Neural cell (in vitro differentiated cells): Measurements from ENCODE around the gene KNG1. TPM values are rescaled to one million over a fixed set of nuclear protein-coding genes. Genes with fewer than 3 reads are reported as not detected.

ENCODE experiments used
- H2AFZ ChIP-seq: fragments of 200-600, 300-800 bp; sonication (generic), shearing (Covaris generic); 2 replicates; pipeline ENCODE4 v1.6.0; 2014; ENCODE audit warnings: low read depth, mild to moderate bottlenecking, antibody characterized with exemption, low read length, moderate library complexity
- H3F3A ChIP-seq: fragments of 200-600 bp; shearing (Covaris generic); 2 replicates; pipeline ENCODE4 v1.6.1; 2016; ENCODE audit warnings: mild to moderate bottlenecking, moderate library complexity, mixed read lengths, antibody characterized with exemption, low read length; ENCODE audit not compliant: insufficient read depth, poor library complexity, severe bottlenecking
- H3K27ac ChIP-seq: fragments of 200-600, 300-800 bp; sonication (generic), shearing (Covaris generic); 2 replicates; pipeline ENCODE4 v1.5.1; 2014; ENCODE audit warnings: mild to moderate bottlenecking, low read length, moderate library complexity
- H3K27me3 ChIP-seq: fragments of 300-800, 200-600 bp; sonication (generic), shearing (Covaris generic); 2 replicates; pipeline ENCODE4 v1.6.0; 2014; ENCODE audit warnings: mild to moderate bottlenecking, low read depth, low read length, moderate library complexity; ENCODE audit not compliant: insufficient read depth
- H3K36me3 ChIP-seq: fragments of 300-800, 200-600 bp; sonication (generic), shearing (Covaris generic); 2 replicates; pipeline ENCODE4 v1.5.1; 2014; ENCODE audit warnings: mild to moderate bottlenecking, antibody characterized with exemption, low read length, moderate library complexity; ENCODE audit not compliant: insufficient read depth
- H3K4me2 ChIP-seq: fragments of 300-800, 200-600 bp; sonication (generic), shearing (Covaris generic); 2 replicates; pipeline ENCODE4 v1.6.0; 2014; ENCODE audit warnings: mild to moderate bottlenecking, low read length
- H3K4me3 ChIP-seq: fragments of 300-800, 200-600 bp; sonication (generic), shearing (Covaris generic); 2 replicates; pipeline ENCODE4 v1.5.1; 2014; ENCODE audit warnings: mild to moderate bottlenecking, low read length, moderate library complexity
- H3K79me2 ChIP-seq: fragments of 200-600 bp; shearing (Covaris generic); replicated peaks from 2 replicates; pipeline ENCODE4 v1.6.0; 2014; ENCODE audit warnings: mild to moderate bottlenecking, low read length, moderate library complexity; ENCODE audit not compliant: insufficient read depth
- H3K9ac ChIP-seq: fragments of 300-800, 200-600 bp; sonication (generic), shearing (Covaris generic); 2 replicates; pipeline ENCODE4 v1.6.1; 2016; ENCODE audit warnings: mild to moderate bottlenecking, low read length, mixed read lengths
- H3K9me2 ChIP-seq: fragments of 200-600 bp; shearing (Covaris generic); 2 replicates; pipeline ENCODE4 v1.6.1; 2016; ENCODE audit warnings: mild to moderate bottlenecking, low read length, mixed read lengths; ENCODE audit not compliant: insufficient read depth
- H3K9me3 ChIP-seq: fragments of 200-600, 300-800 bp; sonication (generic), shearing (Covaris generic); 2 replicates; pipeline ENCODE4 v1.6.1; 2016; ENCODE audit warnings: mild to moderate bottlenecking, mixed run types, low read length, moderate library complexity, mixed read lengths
- H4K20me1 ChIP-seq: fragments of 200-600 bp; shearing (Covaris generic); 2 replicates; pipeline ENCODE4 v1.6.1; 2016; ENCODE audit warnings: mild to moderate bottlenecking, mixed run types; ENCODE audit not compliant: insufficient read depth
- EP300 ChIP-seq: fragments of 450-650 bp; conservative IDR thresholded peaks from 2 replicates; pipeline ENCODE4 v1.6.1; 2014; ENCODE audit warnings: antibody characterized with exemption, mild to moderate bottlenecking, moderate library complexity; ENCODE audit not compliant: poor library complexity, severe bottlenecking
- EZH2 ChIP-seq: fragments of 200-600, 300-800 bp; shearing (Covaris generic), sonication (generic); IDR thresholded peaks from 2 replicates; pipeline ENCODE4 v1.6.1; 2014; ENCODE audit warnings: antibody characterized with exemption, low read length, borderline replicate concordance, mild to moderate bottlenecking; ENCODE audit not compliant: insufficient read depth, poor library complexity, severe bottlenecking
- MXI1 ChIP-seq: fragments of 450-650 bp; conservative IDR thresholded peaks from 2 replicates; pipeline ENCODE4 v1.6.1; 2014; ENCODE audit warnings: antibody characterized with exemption, mild to moderate bottlenecking; ENCODE audit not compliant: poor library complexity, severe bottlenecking
- POLR2AphosphoS5 ChIP-seq: IDR thresholded peaks from 2 replicates; pipeline ENCODE4 v1.6.1; 2012
- RAD21 ChIP-seq: fragments of 450-650 bp; conservative IDR thresholded peaks from 2 replicates; pipeline ENCODE4 v1.6.1; 2014; ENCODE audit warnings: antibody characterized with exemption, mild to moderate bottlenecking, moderate library complexity
- SMC3 ChIP-seq: fragments of 450-650 bp; conservative IDR thresholded peaks from 2 replicates; pipeline ENCODE4 v1.6.1; 2014; ENCODE audit warnings: antibody characterized with exemption, mild to moderate bottlenecking, moderate library complexity; ENCODE audit not compliant: poor library complexity
- TAF1 ChIP-seq: IDR thresholded peaks from 2 replicates; pipeline ENCODE4 v1.6.1; 2012; ENCODE audit warnings: low read depth
- polyA minus RNA-seq: library from RNA; depleted of rRNA, polyadenylated mRNA; stranded (reverse); fragments of >200 nt; gene quantifications from 2 replicates; pipeline ENCODE4 v1.2.3, GENCODE V29; 2014
- polyA plus RNA-seq: library from polyadenylated mRNA; depleted of rRNA; stranded (reverse); fragments of >200 nt; gene quantifications from 2 replicates; pipeline ENCODE4 v1.2.3, GENCODE V29; 2014
- TF ChIP-seq, protein P1 (sequence below): fragments of 450-650 bp; IDR thresholded peaks from 2 replicates; pipeline ENCODE4 v1.5.1; 2014; ENCODE audit warnings: antibody characterized with exemption, mild to moderate bottlenecking, moderate library complexity; ENCODE audit not compliant: poor library complexity, severe bottlenecking
- TF ChIP-seq, protein P2 (sequence below): IDR thresholded peaks from 2 replicates; pipeline ENCODE4 v1.6.1; 2012; ENCODE audit warnings: borderline replicate concordance

KNG1 gene
- polyA plus RNA-seq (not detected in 2 replicates), polyA minus RNA-seq (not detected in 2 replicates)

DNA sequence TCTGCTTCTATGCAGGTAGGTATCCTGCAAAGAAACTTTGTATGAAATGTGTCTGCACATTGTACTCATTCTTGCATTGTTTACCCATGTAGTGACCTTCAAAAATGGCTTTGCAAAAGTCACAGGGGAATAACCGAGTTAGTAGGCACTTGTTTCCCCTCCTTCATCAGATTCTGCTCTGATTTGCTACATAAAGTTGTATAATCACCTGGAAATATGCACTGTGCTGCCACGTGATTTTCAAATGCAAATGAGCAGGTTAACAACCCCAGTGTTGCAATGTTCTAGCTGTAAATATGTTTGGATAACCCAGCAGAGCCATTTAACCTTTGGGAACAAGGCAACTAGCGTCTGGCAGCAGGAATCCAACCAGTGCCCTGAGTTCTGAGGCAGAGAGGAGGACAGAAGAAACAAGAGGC, at the start of gene KNG1:
Gene KNG1 (plus strand): TSS at position 321 of the 419 bp plus-strand sequence. CDS start 184 bp downstream, outside the sequence.
- no peaks in the 10 kb centered on the region for H3K79me2 ChIP-seq
- no peak within 1 kb of the TSS for H3K4me2 ChIP-seq
- no peak within 1 kb of the TSS for H2AFZ ChIP-seq
- H4K20me1 ChIP-seq = no peaks in the 10 kb centered on the region
- no peaks in the 10 kb centered on the region for H3K36me3 ChIP-seq
- H3F3A ChIP-seq = no peaks in the 10 kb centered on the region
- no peaks in the 10 kb centered on the region for H3K27me3 ChIP-seq
- TF ChIP-seq TAF1 (no peak), RAD21 (no peak), EP300 (no peak), MXI1 (no peak), POLR2AphosphoS5 (no peak), SMC3 (no peak), EZH2 (no peak)
- TF ChIP-seq, protein P1, sequence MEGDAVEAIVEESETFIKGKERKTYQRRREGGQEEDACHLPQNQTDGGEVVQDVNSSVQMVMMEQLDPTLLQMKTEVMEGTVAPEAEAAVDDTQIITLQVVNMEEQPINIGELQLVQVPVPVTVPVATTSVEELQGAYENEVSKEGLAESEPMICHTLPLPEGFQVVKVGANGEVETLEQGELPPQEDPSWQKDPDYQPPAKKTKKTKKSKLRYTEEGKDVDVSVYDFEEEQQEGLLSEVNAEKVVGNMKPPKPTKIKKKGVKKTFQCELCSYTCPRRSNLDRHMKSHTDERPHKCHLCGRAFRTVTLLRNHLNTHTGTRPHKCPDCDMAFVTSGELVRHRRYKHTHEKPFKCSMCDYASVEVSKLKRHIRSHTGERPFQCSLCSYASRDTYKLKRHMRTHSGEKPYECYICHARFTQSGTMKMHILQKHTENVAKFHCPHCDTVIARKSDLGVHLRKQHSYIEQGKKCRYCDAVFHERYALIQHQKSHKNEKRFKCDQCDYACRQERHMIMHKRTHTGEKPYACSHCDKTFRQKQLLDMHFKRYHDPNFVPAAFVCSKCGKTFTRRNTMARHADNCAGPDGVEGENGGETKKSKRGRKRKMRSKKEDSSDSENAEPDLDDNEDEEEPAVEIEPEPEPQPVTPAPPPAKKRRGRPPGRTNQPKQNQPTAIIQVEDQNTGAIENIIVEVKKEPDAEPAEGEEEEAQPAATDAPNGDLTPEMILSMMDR = no peak
- no peak within 1 kb of the TSS for H3K9ac ChIP-seq
- H3K27ac ChIP-seq = no peak within 1 kb of the TSS
- no peak within 1 kb of the TSS for H3K4me3 ChIP-seq
- H3K9me3 ChIP-seq = no peaks in the 10 kb centered on the region
- no peaks in the 10 kb centered on the region for H3K9me2 ChIP-seq

DNA sequence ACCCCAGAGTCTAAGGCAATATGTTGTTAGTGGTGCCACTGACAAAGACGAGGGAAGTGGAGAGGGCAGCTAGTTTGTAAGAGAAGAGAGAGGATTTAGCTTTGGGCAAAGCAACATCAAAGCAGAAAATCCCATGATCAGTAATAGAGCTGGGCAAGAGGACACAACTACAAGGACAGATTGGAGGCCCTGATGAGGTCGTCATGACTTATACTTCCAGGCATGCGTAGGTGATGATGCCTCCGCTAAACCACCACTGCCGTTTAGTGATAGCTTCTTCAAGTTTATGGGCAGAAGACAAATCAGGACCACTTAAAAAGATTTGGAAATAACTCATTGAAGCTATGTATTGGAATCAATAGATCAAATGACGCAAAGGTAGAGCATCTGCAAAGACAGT, 48.7 kb upstream of the KNG1 start:
- Histone ChIP-seq H3K27ac (no peak overlapping the region), H3K27me3 (no peaks in the 10 kb centered on the region)

More for the DNA sequence above, 48.7 kb upstream of the KNG1 start:
- no peaks in the 10 kb centered on the region for H3K9me3 ChIP-seq
- no peak overlapping the region for H3K9ac ChIP-seq
- no peak overlapping the region for H2AFZ ChIP-seq
- H3F3A ChIP-seq = peaks cover 4% of the 10 kb centered on the region
- TF ChIP-seq SMC3 = no peak
- no peak for TF ChIP-seq TAF1
- no peak for TF ChIP-seq POLR2AphosphoS5
- no peak for TF ChIP-seq RAD21
- TF ChIP-seq, protein P2, sequence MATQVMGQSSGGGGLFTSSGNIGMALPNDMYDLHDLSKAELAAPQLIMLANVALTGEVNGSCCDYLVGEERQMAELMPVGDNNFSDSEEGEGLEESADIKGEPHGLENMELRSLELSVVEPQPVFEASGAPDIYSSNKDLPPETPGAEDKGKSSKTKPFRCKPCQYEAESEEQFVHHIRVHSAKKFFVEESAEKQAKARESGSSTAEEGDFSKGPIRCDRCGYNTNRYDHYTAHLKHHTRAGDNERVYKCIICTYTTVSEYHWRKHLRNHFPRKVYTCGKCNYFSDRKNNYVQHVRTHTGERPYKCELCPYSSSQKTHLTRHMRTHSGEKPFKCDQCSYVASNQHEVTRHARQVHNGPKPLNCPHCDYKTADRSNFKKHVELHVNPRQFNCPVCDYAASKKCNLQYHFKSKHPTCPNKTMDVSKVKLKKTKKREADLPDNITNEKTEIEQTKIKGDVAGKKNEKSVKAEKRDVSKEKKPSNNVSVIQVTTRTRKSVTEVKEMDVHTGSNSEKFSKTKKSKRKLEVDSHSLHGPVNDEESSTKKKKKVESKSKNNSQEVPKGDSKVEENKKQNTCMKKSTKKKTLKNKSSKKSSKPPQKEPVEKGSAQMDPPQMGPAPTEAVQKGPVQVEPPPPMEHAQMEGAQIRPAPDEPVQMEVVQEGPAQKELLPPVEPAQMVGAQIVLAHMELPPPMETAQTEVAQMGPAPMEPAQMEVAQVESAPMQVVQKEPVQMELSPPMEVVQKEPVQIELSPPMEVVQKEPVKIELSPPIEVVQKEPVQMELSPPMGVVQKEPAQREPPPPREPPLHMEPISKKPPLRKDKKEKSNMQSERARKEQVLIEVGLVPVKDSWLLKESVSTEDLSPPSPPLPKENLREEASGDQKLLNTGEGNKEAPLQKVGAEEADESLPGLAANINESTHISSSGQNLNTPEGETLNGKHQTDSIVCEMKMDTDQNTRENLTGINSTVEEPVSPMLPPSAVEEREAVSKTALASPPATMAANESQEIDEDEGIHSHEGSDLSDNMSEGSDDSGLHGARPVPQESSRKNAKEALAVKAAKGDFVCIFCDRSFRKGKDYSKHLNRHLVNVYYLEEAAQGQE = no peak
- no peak for TF ChIP-seq EZH2
- TF ChIP-seq MXI1 = no peak
- TF ChIP-seq EP300 = no peak
- TF ChIP-seq, protein P1 = no peak
- no peaks in the 10 kb centered on the region for H3K36me3 ChIP-seq
- no peak overlapping the region for H3K4me3 ChIP-seq
- no peak overlapping the region for H3K4me2 ChIP-seq
- no peaks in the 10 kb centered on the region for H3K9me2 ChIP-seq
- no peaks in the 10 kb centered on the region for H3K79me2 ChIP-seq
- no peaks in the 10 kb centered on the region for H4K20me1 ChIP-seq
